Kidney epithelial cell (primary cell): ENCODE results near the gene GMPR2. TPM values are rescaled to one million over a fixed set of nuclear protein-coding genes. Genes with fewer than 3 reads are reported as not detected.
A peak's percentile ranks its signal among the peaks of the same experiment; 100 is the strongest.

Experiments
- DNase-seq: peaks from one replicate; pipeline ENCODE4 v3.0.0-alpha.2; 2010; ENCODE audit warnings: low read depth
- H3K27me3 ChIP-seq: 2 replicates; pipeline ENCODE4 v1.6.0; 2011; ENCODE audit warnings: low read length; ENCODE audit not compliant: control insufficient read depth, insufficient read depth
- H3K36me3 ChIP-seq: 2 replicates; pipeline ENCODE4 v1.5.1; 2011; ENCODE audit warnings: low read length; ENCODE audit not compliant: control insufficient read depth, insufficient read depth
- H3K4me3 ChIP-seq: 2 replicates; pipeline ENCODE4 v1.5.1; 2011; ENCODE audit warnings: low read depth, mild to moderate bottlenecking, control low read depth, low read length
- CTCF ChIP-seq: IDR thresholded peaks from 2 replicates; pipeline ENCODE4 v1.5.1; 2011; ENCODE audit warnings: mild to moderate bottlenecking, moderate library complexity, low read length, control low read depth, inconsistent platforms; ENCODE audit not compliant: insufficient read depth, poor library complexity, severe bottlenecking
- total RNA-seq: library from RNA; depleted of rRNA; stranded (reverse); fragments of >200 nt; gene quantifications from 2 replicates; pipeline ENCODE4 v1.2.3, GENCODE V29; 2015

Gene GMPR2
- total RNA-seq, 1 donor from 2014 or later, result 54.7 TPM

GRCh38 chr14:24279301-24280186, 46.8 kb downstream of the GMPR2 start:
- no peaks in the 10 kb centered on the region for H3K36me3 ChIP-seq
- no peak for DNase-seq
- no peak overlapping the region for H3K4me3 ChIP-seq
- no peaks in the 10 kb centered on the region for H3K27me3 ChIP-seq
- TF ChIP-seq CTCF, result peak; percentile 12

GRCh38 chr14:24280797-24281460, 48.2 kb downstream of the GMPR2 start:
- no peak for TF ChIP-seq CTCF
- no peak overlapping the region for H3K4me3 ChIP-seq
- no peaks in the 10 kb centered on the region for H3K36me3 ChIP-seq
- DNase-seq, result no peak
- no peaks in the 10 kb centered on the region for H3K27me3 ChIP-seq

GRCh38 chr14:24281636-24282035, 48.9 kb downstream of the GMPR2 start:
- TF ChIP-seq CTCF, result no peak
- Histone ChIP-seq H3K27me3 (no peaks in the 10 kb centered on the region), H3K36me3 (no peaks in the 10 kb centered on the region), H3K4me3 (no peak overlapping the region)
- no peak for DNase-seq

- Histone ChIP-seq H3K27me3 (no peaks in the 10 kb centered on the region), H3K36me3 (no peaks in the 10 kb centered on the region), H3K4me3 (no peak overlapping the region)
- DNase-seq, result no peak
- no peak for TF ChIP-seq CTCF
Observed at GRCh38 chr14:24282736-24283135, 50.0 kb downstream of the GMPR2 start.

GRCh38 chr14:24283796-24284460, 51.2 kb downstream of the GMPR2 start:
- H3K36me3 ChIP-seq, result no peaks in the 10 kb centered on the region
- no peaks in the 10 kb centered on the region for H3K27me3 ChIP-seq
- DNase-seq, result no peak

More at GRCh38 chr14:24283796-24284460, 51.2 kb downstream of the GMPR2 start:
- H3K4me3 ChIP-seq, result no peak overlapping the region
- TF ChIP-seq CTCF, result no peak
